A673 (cell line): Measurements from ENCODE around the gene HOXA4.

ENCODE experiments used
- EZH2 ChIP-seq: fragments of 200-600 bp; sonication (generic); IDR thresholded peaks from 2 replicates; pipeline ENCODE4 v1.6.1; 2017; ENCODE audit warnings: borderline replicate concordance, low read depth, mild to moderate bottlenecking, mixed read lengths, antibody characterized with exemption, low read length; ENCODE audit not compliant: poor library complexity, severe bottlenecking
- TF ChIP-seq, protein P1 (sequence below): fragments of 300-800, 200-600 bp; sonication (generic); conservative IDR thresholded peaks from 2 replicates; pipeline ENCODE4 v1.5.1; 2017; ENCODE audit warnings: low read depth, mild to moderate bottlenecking, antibody characterized with exemption, low read length, moderate library complexity, mixed read lengths

GRCh38 chr7:27140126-27140857, 9.7 kb upstream of the HOXA4 start:
- TF ChIP-seq EZH2 = no peak
- TF ChIP-seq, protein P1, sequence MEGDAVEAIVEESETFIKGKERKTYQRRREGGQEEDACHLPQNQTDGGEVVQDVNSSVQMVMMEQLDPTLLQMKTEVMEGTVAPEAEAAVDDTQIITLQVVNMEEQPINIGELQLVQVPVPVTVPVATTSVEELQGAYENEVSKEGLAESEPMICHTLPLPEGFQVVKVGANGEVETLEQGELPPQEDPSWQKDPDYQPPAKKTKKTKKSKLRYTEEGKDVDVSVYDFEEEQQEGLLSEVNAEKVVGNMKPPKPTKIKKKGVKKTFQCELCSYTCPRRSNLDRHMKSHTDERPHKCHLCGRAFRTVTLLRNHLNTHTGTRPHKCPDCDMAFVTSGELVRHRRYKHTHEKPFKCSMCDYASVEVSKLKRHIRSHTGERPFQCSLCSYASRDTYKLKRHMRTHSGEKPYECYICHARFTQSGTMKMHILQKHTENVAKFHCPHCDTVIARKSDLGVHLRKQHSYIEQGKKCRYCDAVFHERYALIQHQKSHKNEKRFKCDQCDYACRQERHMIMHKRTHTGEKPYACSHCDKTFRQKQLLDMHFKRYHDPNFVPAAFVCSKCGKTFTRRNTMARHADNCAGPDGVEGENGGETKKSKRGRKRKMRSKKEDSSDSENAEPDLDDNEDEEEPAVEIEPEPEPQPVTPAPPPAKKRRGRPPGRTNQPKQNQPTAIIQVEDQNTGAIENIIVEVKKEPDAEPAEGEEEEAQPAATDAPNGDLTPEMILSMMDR = no peak
